ENCODE results near the gene TLE2. TPM values are rescaled to one million over a fixed set of nuclear protein-coding genes. Genes with fewer than 3 reads are reported as not detected.

Gene TLE2
- total RNA-seq, 1 experiment from 2014 or later = 3.1 TPM

DNA sequence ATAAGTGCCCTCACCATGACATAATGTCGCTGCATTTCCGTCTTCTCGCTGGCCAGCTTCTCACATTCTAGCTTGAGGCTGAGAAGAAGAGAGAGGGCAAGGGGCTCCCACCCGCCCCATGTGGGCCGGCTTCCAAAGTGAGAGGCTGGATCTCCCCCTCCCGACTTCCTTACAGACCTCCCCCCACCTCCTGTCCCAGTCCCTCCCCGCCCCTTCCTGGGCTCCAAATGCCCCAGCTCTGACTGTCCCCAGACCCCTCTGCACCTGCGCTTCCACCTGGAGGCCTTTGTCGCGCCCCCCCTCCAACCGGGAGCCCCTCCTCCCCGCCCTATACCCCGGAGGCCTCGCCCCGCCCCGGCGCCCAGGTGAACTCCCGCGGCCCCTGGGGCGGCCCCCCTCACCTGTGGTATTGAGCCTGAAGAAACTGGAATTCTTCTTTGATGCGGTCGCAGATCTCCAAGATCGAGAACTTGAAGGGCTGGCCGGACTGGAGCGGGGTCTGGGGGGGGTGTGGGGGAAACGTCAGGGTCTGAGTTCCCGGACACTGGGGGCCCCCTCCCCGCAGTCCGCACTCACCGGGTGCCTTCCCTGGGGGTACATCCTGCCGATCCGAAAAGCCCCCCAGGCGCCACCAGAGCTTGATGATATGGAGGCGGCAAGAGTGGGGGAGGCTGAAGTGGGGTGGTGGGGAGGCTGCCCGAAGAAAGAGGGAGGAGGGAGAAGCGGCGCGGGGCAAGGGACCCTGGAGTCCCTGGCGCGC lies 595 bp downstream of the TLE2 start:
- Histone ChIP-seq H3K23me2 (ENCODE audit: insufficient read length, low read depth, low read length, poor library complexity, severe bottlenecking) (peaks cover 14% of the 10 kb centered on the region), H2AFZ (ENCODE audit: low read length) (no peak overlapping the region), H4K5ac (ENCODE audit: insufficient read length, low read depth, low read length) (no peak overlapping the region), H4K91ac (ENCODE audit: insufficient read length, low read depth, low read length) (no peak overlapping the region), H3K9me3 (ENCODE audit: control insufficient read depth, low read depth, low read length) (no peaks in the 10 kb centered on the region), H2BK20ac (ENCODE audit: low read depth, low read length, poor library complexity, severe bottlenecking) (no peak overlapping the region), H3K27me3 (ENCODE audit: insufficient read depth, low read length) (peaks cover 2% of the 10 kb centered on the region; the same call in 1 of the 2 replicates), H3K18ac (ENCODE audit: insufficient read length, low read depth, low read length) (no peak overlapping the region), H3K4me1 (ENCODE audit: insufficient read depth, low read length) (peaks cover 3% of the 10 kb centered on the region; the same call in 1 of the 2 replicates), H2BK15ac (ENCODE audit: low read depth, low read length) (no peak overlapping the region), H3K9ac (ENCODE audit: extremely low read depth, insufficient read length, low read length) (no peak overlapping the region), H3K14ac (ENCODE audit: insufficient read depth, low read length) (no peak overlapping the region), H2AK5ac (ENCODE audit: insufficient read length, low read length) (no peak overlapping the region), H3K27ac (ENCODE audit: insufficient read length, low read depth, low read length) (no peak overlapping the region), H2BK120ac (ENCODE audit: low read depth, low read length, poor library complexity, severe bottlenecking) (no peak overlapping the region), H2BK5ac (ENCODE audit: insufficient read length, low read length) (no peak overlapping the region), H4K8ac (replicated peaks; ENCODE audit: insufficient read length, low read depth, low read length) (no peak overlapping the region), H3K79me1 (ENCODE audit: insufficient read depth, low read depth, low read length, poor library complexity, severe bottlenecking) (no peaks in the 10 kb centered on the region), H3K4ac (ENCODE audit: low read depth, low read length) (no peak overlapping the region), H4K20me1 (ENCODE audit: control insufficient read depth, insufficient read depth, insufficient read length) (no peaks in the 10 kb centered on the region), H3K4me2 (ENCODE audit: insufficient read depth, insufficient read length, low read length) (peak overlapping the region; percentile 61), H3K56ac (ENCODE audit: insufficient read length, low read depth, low read length) (no peak overlapping the region), H3K79me2 (ENCODE audit: insufficient read depth, low read length) (no peaks in the 10 kb centered on the region), H3K23ac (ENCODE audit: insufficient read length, low read depth, low read length) (no peak overlapping the region), H2BK12ac (ENCODE audit: insufficient read length, low read depth, low read length) (no peak overlapping the region), H3T11ph (ENCODE audit: low read length) (no peak overlapping the region)
- WGBS (ENCODE audit: extremely low coverage, insufficient read length, low lambda C conversion rate) = no CpG with 5 or more reads among the region's 40 CpGs
- Mint-ChIP-seq H3K9me3 (no peaks in the 10 kb centered on the region; a peak in 1 of 5 replicates), H3K4me3 (peak overlapping the region; percentile 52 to 78), H3K27ac (no peak overlapping the region), H3K27me3 (ENCODE audit: low read depth) (peaks cover 96% of the 10 kb centered on the region), H3K4me1 (peaks cover 16 to 25% of the 10 kb centered on the region in 2 experiments), H3K36me3 (ENCODE audit: insufficient read depth in 1 of 3, low read depth in 3 of 3) (peaks cover 0 to 2% (median 1%) of the 10 kb centered on the region in 3 experiments; a peak in 3 of 7 replicates)
- TF ChIP-seq, protein P1, sequence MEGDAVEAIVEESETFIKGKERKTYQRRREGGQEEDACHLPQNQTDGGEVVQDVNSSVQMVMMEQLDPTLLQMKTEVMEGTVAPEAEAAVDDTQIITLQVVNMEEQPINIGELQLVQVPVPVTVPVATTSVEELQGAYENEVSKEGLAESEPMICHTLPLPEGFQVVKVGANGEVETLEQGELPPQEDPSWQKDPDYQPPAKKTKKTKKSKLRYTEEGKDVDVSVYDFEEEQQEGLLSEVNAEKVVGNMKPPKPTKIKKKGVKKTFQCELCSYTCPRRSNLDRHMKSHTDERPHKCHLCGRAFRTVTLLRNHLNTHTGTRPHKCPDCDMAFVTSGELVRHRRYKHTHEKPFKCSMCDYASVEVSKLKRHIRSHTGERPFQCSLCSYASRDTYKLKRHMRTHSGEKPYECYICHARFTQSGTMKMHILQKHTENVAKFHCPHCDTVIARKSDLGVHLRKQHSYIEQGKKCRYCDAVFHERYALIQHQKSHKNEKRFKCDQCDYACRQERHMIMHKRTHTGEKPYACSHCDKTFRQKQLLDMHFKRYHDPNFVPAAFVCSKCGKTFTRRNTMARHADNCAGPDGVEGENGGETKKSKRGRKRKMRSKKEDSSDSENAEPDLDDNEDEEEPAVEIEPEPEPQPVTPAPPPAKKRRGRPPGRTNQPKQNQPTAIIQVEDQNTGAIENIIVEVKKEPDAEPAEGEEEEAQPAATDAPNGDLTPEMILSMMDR (conservative IDR thresholded peaks at IDR 0.05) = no peak
- DNase-seq = peak; percentile 76

Measured in H9 (cell line).